CD1c-positive myeloid dendritic cell (primary cell): ENCODE measurements around the gene ATL3.
"Not testable (repeated sequence)": the region's sequence is repeated elsewhere in the genome, so short reads cannot be mapped to it uniquely, and the experiment has no call there.

Experiments used
- DNase-seq: peaks from one replicate; pipeline ENCODE4 v3.0.0-alpha.2; 2016; ENCODE audit errors: extremely low spot score

ATL3 gene

GRCh38 chr11:63589000-63589399 lies 82.2 kb downstream of the ATL3 start:
- no peak for DNase-seq

- DNase-seq = no peak
These were observed 84.6 kb downstream of the ATL3 start for GRCh38 chr11:63586451-63587166.

- DNase-seq = no peak
These were observed 87.9 kb downstream of the ATL3 start for GRCh38 chr11:63583357-63583677.

GRCh38 chr11:63581224-63581623 lies 90.0 kb downstream of the ATL3 start:
- not testable (repeated sequence) for DNase-seq

GRCh38 chr11:63578882-63579281 lies 92.3 kb downstream of the ATL3 start:
- not testable (repeated sequence) for DNase-seq

- DNase-seq = no peak
These were observed 96.1 kb downstream of the ATL3 start for GRCh38 chr11:63574856-63575602.
